PC-3 (cell line): Measurements from ENCODE around the gene MMP3. TPM values are rescaled to one million over a fixed set of nuclear protein-coding genes. Genes with fewer than 3 reads are reported as not detected.

Experiments
- ATAC-seq: fragments of 200-7000 bp; cut with Tn5 transposase; 2 replicates; pipeline ENCODE4 v1.9.1; 2020; ENCODE audit warnings: mild to moderate bottlenecking, moderate library complexity
- BruUV-seq: library from RNA; stranded (reverse); fragments of 400-500 nt; replicated peaks from 2 replicates; lab custom pipeline; 2021; lab: Mats Ljungman, UMichigan
- CTCF ChIA-PET: fragments of 300-600 bp; sonication (Branson Sonifier 250); formaldehyde crosslinking; loops from one replicate; lab custom pipeline; 2022; ENCODE audit warnings: antibody characterized with exemption; lab: Charles Lee
- POLR2A ChIA-PET: fragments of 300-600 bp; sonication (Branson Sonifier 250); formaldehyde crosslinking; loops from one replicate; lab custom pipeline; 2022; ENCODE audit warnings: antibody characterized with exemption; ENCODE audit not compliant: unreplicated experiment; lab: Charles Lee
- DNase-seq: peaks from one replicate; pipeline ENCODE4 v3.0.0-alpha.2; 2015
- H2AFZ ChIP-seq: fragments of 300-600 bp; sonication (generic); 2 replicates; pipeline ENCODE4 v1.6.0; 2016; ENCODE audit warnings: antibody characterized with exemption, low read length
- H3F3A ChIP-seq: fragments of 300-600 bp; sonication (generic); one replicate; pipeline ENCODE4 v1.6.0; 2017; ENCODE audit warnings: antibody characterized with exemption, low read length, control low read depth, mild to moderate bottlenecking; ENCODE audit not compliant: unreplicated experiment
- H3K27ac ChIP-seq: fragments of 300-600 bp; sonication (generic); 2 replicates; pipeline ENCODE4 v1.5.1; 2016; ENCODE audit warnings: mild to moderate bottlenecking, low read length
- H3K27me3 ChIP-seq: fragments of 300-600 bp; sonication (generic); 2 replicates; pipeline ENCODE4 v1.6.1; 2016; ENCODE audit warnings: low read length, mixed read lengths
- H3K36me3 ChIP-seq: fragments of 300-600 bp; sonication (generic); 2 replicates; pipeline ENCODE4 v1.6.1; 2016; ENCODE audit warnings: low read depth, mixed run types, low read length, mixed read lengths
- H3K4me1 ChIP-seq: fragments of 300-600 bp; sonication (generic); 2 replicates; pipeline ENCODE4 v1.5.1; 2016; ENCODE audit warnings: low read length; ENCODE audit not compliant: insufficient read depth
- H3K4me2 ChIP-seq: fragments of 300-600 bp; sonication (generic); 2 replicates; pipeline ENCODE4 v1.6.0; 2016; ENCODE audit warnings: low read length
- H3K4me3 ChIP-seq: fragments of 300-600 bp; sonication (generic); 2 replicates; pipeline ENCODE4 v1.5.1; 2016; ENCODE audit warnings: mild to moderate bottlenecking, low read length, mixed read lengths
- H3K79me2 ChIP-seq: fragments of 300-600 bp; sonication (generic); 2 replicates; pipeline ENCODE4 v1.6.1; 2017; ENCODE audit warnings: low read length, mixed read lengths
- H3K9ac ChIP-seq: fragments of 300-600 bp; sonication (generic); 2 replicates; pipeline ENCODE4 v1.6.0; 2016; ENCODE audit warnings: mild to moderate bottlenecking, low read length
- H3K9me2 ChIP-seq: fragments of 300-600 bp; sonication (generic); replicated peaks from 2 replicates; pipeline ENCODE4 v1.6.1; 2016; ENCODE audit warnings: mixed run types, low read length, mixed read lengths
- H3K9me3 ChIP-seq: fragments of 300-600 bp; sonication (generic); 2 replicates; pipeline ENCODE4 v1.6.1; 2016; ENCODE audit warnings: low read length, mixed read lengths
- H4K20me1 ChIP-seq: fragments of 300-600 bp; sonication (generic); 2 replicates; pipeline ENCODE4 v1.6.1; 2016; ENCODE audit warnings: low read length, mixed read lengths
- CTCF ChIP-seq: fragments of 300-600 bp; sonication (generic); conservative IDR thresholded peaks from 2 replicates; pipeline ENCODE4 v1.5.1; 2017; ENCODE audit warnings: antibody characterized with exemption, low read depth, mild to moderate bottlenecking, low read length
- EZH2 ChIP-seq: fragments of 300-600 bp; sonication (generic); IDR thresholded peaks from one replicate; pipeline ENCODE4 v1.6.1; 2017; ENCODE audit warnings: antibody characterized with exemption, mild to moderate bottlenecking, low read length; ENCODE audit not compliant: unreplicated experiment
- EZH2phosphoT487 ChIP-seq: fragments of 300-600 bp; sonication (generic); IDR thresholded peaks from 2 replicates; pipeline ENCODE4 v1.6.1; 2018; ENCODE audit warnings: mild to moderate bottlenecking, antibody characterized with exemption, low read length, borderline replicate concordance
- intact Hi-C: fragments of 100-400 bp; cut with micrococcal nuclease; formaldehyde crosslinking; loops from 2 replicates; pipeline ENCODE4 v1.9.0; 2023
- total RNA-seq: library from RNA; depleted of rRNA; stranded (reverse); fragments of >200 nt; gene quantifications from 2 replicates; pipeline ENCODE4 v1.2.3, GENCODE V29; 2014

Gene MMP3
- total RNA-seq, 1 experiment from 2014 or later, result not detected

DNA sequence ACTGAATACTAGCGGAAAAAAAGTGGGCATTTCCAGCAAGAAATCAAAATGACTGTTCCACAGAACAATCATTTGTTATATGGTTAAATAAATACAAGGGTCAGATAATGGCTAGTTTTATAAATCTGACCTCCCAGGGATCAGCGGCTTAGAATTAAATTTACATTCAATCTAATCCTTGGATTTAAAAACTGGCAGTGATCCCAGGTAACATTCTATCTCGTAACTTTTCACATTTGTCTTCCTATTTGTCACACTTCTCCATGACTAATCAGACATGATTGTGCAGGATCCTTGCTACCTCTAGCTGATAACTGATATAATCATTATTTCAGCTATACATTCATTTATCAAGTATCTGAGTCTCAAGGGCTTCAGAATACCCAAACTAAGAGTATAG is 2.9 kb upstream of the MMP3 start:
- peak overlapping the region; percentile 29 for H3K4me2 ChIP-seq
- ATAC-seq, result peak; percentile 18; the same call in 1 of the 2 replicates
- H3K4me1 ChIP-seq, result peaks cover 46% of the 10 kb centered on the region
- H3K79me2 ChIP-seq, result no peaks in the 10 kb centered on the region
- H3K9ac ChIP-seq, result no peak overlapping the region
- intact Hi-C loops, result no loop called here
- no peaks in the 10 kb centered on the region for H3K27me3 ChIP-seq
- no peak for TF ChIP-seq EZH2phosphoT487
- TF ChIP-seq EZH2, result no peak
- no peak for TF ChIP-seq CTCF
- H3K27ac ChIP-seq, result no peak overlapping the region
- no peaks in the 10 kb centered on the region for H3F3A ChIP-seq
- H3K36me3 ChIP-seq, result no peaks in the 10 kb centered on the region
- ChIA-PET POLR2A (no interaction called here), CTCF (no interaction called here)
- no peaks in the 10 kb centered on the region for H3K9me2 ChIP-seq
- BruUV-seq, result no TSS peak
- peak; percentile 74 for DNase-seq
- H4K20me1 ChIP-seq, result no peaks in the 10 kb centered on the region
- no peaks in the 10 kb centered on the region for H3K9me3 ChIP-seq
- H2AFZ ChIP-seq, result no peak overlapping the region
- H3K4me3 ChIP-seq, result no peak overlapping the region

DNA sequence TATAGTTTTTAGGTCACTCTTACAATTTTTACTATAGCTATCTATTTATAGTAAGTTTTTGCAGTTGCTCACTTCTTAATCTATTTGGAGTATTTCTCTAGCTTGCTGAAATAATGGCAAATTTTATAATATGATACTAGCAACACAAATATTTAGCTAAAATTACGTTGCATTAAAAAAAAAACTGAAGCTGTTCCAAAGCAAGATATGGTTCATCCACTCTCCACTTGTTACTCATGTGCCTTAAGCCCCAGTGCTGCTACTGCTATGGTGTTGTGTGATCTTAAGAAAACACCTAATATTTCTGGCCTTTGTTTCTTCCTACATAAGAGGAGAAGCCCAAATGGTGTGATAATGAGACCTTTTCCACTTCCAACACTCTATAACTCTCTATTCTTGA is 479 bp downstream of the MMP3 start:
- H2AFZ ChIP-seq, result no peak overlapping the region; the same call in 1 of the 2 replicates
- no peak overlapping the region for H3K4me3 ChIP-seq
- ChIA-PET CTCF (no interaction called here), POLR2A (no interaction called here)
- ATAC-seq, result no peak
- H3K27ac ChIP-seq, result no peak overlapping the region
- no TSS peak for BruUV-seq
- H3K9me2 ChIP-seq, result no peaks in the 10 kb centered on the region
- no peaks in the 10 kb centered on the region for H3K79me2 ChIP-seq
- H3K36me3 ChIP-seq, result no peaks in the 10 kb centered on the region
- no peaks in the 10 kb centered on the region for H3K9me3 ChIP-seq
- TF ChIP-seq EZH2 (no peak), EZH2phosphoT487 (no peak), CTCF (no peak)
- DNase-seq, result no peak
- H4K20me1 ChIP-seq, result no peaks in the 10 kb centered on the region
- H3K9ac ChIP-seq, result no peak overlapping the region
- no peaks in the 10 kb centered on the region for H3F3A ChIP-seq
- no peaks in the 10 kb centered on the region for H3K27me3 ChIP-seq
- H3K4me2 ChIP-seq, result peak overlapping the region; percentile 30; the same call in 1 of the 2 replicates
- peaks cover 18% of the 10 kb centered on the region for H3K4me1 ChIP-seq
- intact Hi-C loops, result no loop called here

DNA sequence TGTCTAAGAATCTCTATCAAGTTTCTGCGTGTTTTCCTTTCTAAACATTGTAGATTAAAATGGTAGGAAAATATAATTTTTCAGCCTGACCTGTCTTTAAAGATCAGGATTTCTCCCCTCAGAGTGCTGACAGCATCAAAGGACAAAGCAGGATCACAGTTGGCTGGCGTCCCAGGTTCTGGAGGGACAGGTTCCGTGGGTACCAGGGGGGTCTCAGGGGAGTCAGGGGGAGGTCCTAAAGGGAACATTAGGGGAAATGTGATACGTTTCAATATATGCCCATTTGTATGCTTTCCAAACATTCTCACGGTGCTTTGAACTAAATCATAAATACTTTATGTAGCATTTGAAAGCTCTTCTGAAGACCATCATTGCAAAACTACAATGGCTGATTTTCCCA is 3.4 kb downstream of the MMP3 start:
- Histone ChIP-seq H3K9me3 (no peaks in the 10 kb centered on the region), H3F3A (no peaks in the 10 kb centered on the region), H3K27me3 (no peaks in the 10 kb centered on the region), H3K9ac (no peak overlapping the region), H3K27ac (no peak overlapping the region), H3K4me1 (peaks cover 27% of the 10 kb centered on the region), H3K4me3 (no peak overlapping the region), H3K9me2 (no peaks in the 10 kb centered on the region), H4K20me1 (no peaks in the 10 kb centered on the region), H3K36me3 (no peaks in the 10 kb centered on the region), H2AFZ (no peak overlapping the region), H3K4me2 (no peak overlapping the region), H3K79me2 (no peaks in the 10 kb centered on the region)
- DNase-seq (no peak), ATAC-seq (no peak)
- BruUV-seq, result no TSS peak
- ChIA-PET POLR2A (no interaction called here), CTCF (no interaction called here)
- TF ChIP-seq EZH2 (no peak), EZH2phosphoT487 (no peak), CTCF (no peak)
- intact Hi-C loops, result no loop called here
